Measurements from ENCODE around the gene ZNF296. TPM values are rescaled to one million over a fixed set of nuclear protein-coding genes. Genes with fewer than 3 reads are reported as not detected.

ZNF296 gene
- total and polyA plus RNA-seq, 2 of the 13 experiments (the other 11 are each of a cell fraction or from before 2014, with no cell fraction given): 0.26 to 0.62 TPM

DNA sequence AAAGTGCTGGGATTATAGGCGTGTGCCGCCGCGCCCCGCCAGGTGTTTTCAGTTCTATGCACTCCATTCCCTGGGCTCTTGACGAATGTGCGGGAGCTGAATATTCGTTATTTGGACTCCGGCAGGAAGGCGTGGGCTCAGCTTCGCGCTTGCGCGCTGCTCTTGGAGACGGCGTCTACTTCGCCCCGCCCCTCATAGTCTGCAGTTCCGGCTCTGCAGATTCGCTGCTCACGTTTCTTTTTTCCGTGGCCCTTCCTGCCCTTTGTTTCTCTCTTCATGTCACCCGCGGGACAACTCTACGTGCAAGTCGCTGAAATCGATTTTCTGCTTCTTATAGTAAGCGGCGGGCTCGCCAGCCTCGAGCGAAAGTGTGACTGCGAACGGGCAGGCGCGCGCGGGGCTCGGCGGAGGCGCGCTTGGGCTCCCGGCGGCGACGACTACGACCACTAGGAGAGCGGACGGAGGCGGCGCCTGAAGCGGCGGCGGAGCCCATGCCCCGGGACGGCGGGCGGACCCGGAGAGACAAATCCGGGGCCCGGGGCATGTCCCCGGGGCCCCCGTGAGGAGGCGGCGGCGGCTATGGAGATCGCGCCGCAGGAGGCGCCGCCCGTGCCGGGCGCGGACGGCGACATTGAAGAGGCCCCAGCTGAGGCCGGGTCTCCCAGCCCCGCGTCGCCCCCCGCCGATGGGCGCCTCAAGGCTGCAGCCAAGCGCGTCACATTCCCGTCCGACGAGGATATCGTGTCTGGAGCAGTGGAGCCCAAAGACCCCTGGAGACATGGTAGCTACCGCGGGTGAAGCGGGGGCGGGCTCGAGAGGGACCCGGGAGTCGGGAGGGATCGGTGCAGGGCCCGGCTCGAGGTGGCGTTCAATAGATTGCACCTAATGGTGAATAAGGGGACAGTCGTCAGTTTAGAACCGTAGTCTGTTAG lies 16.7 kb upstream of the ZNF296 start, which contains the start of gene PPP1R37 (continued):
- TF ChIP-seq, protein P1, sequence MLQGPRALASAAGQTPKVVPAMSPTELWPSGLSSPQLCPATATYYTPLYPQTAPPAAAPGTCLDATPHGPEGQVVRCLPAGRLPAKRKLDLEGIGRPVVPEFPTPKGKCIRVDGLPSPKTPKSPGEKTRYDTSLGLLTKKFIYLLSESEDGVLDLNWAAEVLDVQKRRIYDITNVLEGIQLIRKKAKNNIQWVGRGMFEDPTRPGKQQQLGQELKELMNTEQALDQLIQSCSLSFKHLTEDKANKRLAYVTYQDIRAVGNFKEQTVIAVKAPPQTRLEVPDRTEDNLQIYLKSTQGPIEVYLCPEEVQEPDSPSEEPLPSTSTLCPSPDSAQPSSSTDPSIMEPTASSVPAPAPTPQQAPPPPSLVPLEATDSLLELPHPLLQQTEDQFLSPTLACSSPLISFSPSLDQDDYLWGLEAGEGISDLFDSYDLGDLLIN (CRISPR knock-in tag; IDR thresholded peaks at IDR 0.05; ENCODE audit: borderline replicate concordance): no peak; the same call in 1 of the 2 replicates
- TF ChIP-seq, protein P2, sequence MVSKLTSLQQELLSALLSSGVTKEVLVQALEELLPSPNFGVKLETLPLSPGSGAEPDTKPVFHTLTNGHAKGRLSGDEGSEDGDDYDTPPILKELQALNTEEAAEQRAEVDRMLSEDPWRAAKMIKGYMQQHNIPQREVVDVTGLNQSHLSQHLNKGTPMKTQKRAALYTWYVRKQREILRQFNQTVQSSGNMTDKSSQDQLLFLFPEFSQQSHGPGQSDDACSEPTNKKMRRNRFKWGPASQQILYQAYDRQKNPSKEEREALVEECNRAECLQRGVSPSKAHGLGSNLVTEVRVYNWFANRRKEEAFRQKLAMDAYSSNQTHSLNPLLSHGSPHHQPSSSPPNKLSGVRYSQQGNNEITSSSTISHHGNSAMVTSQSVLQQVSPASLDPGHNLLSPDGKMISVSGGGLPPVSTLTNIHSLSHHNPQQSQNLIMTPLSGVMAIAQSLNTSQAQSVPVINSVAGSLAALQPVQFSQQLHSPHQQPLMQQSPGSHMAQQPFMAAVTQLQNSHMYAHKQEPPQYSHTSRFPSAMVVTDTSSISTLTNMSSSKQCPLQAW (CRISPR knock-in tag; IDR thresholded peaks at IDR 0.05): peak; percentile 86
- TF ChIP-seq CHD4 (IDR thresholded peaks at IDR 0.05; ENCODE audit: borderline replicate concordance, low read length) (no peak; the same call in 1 of the 2 replicates), JUNB (CRISPR knock-in tag; IDR thresholded peaks at IDR 0.05; ENCODE audit: borderline replicate concordance) (0 out of 2 replicates have a peak, but pooled peaks have one; percentile 18), POGZ (CRISPR knock-in tag; IDR thresholded peaks at IDR 0.05) (no peak), PHF20 (CRISPR knock-in tag; IDR thresholded peaks at IDR 0.05) (peak; percentile 88), ZKSCAN5 (CRISPR knock-in tag; IDR thresholded peaks at IDR 0.05) (no peak), ZNF3 (CRISPR knock-in tag; IDR thresholded peaks at IDR 0.05) (no peak), ELF3 (CRISPR knock-in tag; IDR thresholded peaks at IDR 0.05) (no peak), ZKSCAN1 (IDR thresholded peaks at IDR 0.05; ENCODE audit: low read length) (peak; percentile 42; the same call in 1 of the 2 replicates), ZEB1 (IDR thresholded peaks at IDR 0.05; ENCODE audit: insufficient replicate concordance, low read depth) (peak; percentile 53), RXRB (CRISPR knock-in tag; IDR thresholded peaks at IDR 0.05; ENCODE audit: borderline replicate concordance) (peak; percentile 54), ZNF670 (CRISPR knock-in tag; IDR thresholded peaks at IDR 0.05; ENCODE audit: borderline replicate concordance) (0 out of 2 replicates have a peak, but pooled peaks have one; percentile 56), ZFX (CRISPR knock-in tag; IDR thresholded peaks at IDR 0.05; ENCODE audit: low read depth) (peak; percentile 70)
- TF ChIP-seq, protein P3, sequence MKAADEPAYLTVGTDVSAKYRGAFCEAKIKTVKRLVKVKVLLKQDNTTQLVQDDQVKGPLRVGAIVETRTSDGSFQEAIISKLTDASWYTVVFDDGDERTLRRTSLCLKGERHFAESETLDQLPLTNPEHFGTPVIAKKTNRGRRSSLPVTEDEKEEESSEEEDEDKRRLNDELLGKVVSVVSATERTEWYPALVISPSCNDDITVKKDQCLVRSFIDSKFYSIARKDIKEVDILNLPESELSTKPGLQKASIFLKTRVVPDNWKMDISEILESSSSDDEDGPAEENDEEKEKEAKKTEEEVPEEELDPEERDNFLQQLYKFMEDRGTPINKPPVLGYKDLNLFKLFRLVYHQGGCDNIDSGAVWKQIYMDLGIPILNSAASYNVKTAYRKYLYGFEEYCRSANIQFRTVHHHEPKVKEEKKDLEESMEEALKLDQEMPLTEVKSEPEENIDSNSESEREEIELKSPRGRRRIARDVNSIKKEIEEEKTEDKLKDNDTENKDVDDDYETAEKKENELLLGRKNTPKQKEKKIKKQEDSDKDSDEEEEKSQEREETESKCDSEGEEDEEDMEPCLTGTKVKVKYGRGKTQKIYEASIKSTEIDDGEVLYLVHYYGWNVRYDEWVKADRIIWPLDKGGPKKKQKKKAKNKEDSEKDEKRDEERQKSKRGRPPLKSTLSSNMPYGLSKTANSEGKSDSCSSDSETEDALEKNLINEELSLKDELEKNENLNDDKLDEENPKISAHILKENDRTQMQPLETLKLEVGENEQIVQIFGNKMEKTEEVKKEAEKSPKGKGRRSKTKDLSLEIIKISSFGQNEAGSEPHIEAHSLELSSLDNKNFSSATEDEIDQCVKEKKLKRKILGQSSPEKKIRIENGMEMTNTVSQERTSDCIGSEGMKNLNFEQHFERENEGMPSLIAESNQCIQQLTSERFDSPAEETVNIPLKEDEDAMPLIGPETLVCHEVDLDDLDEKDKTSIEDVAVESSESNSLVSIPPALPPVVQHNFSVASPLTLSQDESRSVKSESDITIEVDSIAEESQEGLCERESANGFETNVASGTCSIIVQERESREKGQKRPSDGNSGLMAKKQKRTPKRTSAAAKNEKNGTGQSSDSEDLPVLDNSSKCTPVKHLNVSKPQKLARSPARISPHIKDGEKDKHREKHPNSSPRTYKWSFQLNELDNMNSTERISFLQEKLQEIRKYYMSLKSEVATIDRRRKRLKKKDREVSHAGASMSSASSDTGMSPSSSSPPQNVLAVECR (CRISPR knock-in tag; IDR thresholded peaks at IDR 0.05; ENCODE audit: borderline replicate concordance): peak; percentile 93
- TF ChIP-seq, protein P4, sequence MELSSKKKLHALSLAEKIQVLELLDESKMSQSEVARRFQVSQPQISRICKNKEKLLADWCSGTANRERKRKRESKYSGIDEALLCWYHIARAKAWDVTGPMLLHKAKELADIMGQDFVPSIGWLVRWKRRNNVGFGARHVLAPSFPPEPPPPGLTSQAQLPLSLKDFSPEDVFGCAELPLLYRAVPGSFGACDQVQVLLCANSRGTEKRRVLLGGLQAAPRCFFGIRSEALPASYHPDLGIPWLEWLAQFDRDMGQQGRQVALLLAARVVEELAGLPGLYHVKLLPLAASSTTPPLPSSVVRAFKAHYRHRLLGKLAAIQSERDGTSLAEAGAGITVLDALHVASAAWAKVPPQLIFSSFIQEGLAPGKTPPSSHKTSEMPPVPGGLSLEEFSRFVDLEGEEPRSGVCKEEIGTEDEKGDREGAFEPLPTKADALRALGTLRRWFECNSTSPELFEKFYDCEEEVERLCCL (CRISPR knock-in tag; IDR thresholded peaks at IDR 0.05; ENCODE audit: borderline replicate concordance): no peak
